H1 (cell line): ENCODE data around the gene FLT1. TPM values are rescaled to one million over a fixed set of nuclear protein-coding genes. Genes with fewer than 3 reads are reported as not detected.

Experiments used
- polyA plus RNA-seq, 7 experiments: library from polyadenylated mRNA; depleted of rRNA in 3 of 7; stranded (reverse) in 5 of 7; unstranded in 2 of 7; fragments of >200 nt in 5 of 7; fragments of 200-250 nt in 2 of 7; gene quantifications; 1 replicate in 5 of 7; 2 replicates in 1 of 7; 4 replicates in 1 of 7; pipeline versions ENCODE4 v1.2.1 to v1.2.3, GENCODE V29; 2011 to 2013; ENCODE audit warnings: missing spikeins in 2 of 7, mixed read lengths in 2 of 7
- total RNA-seq: library from RNA; stranded (reverse); fragmentation: NEBNext Ultra II Directional; extraction: Animal tissue kit (Norgen Biotek cat#: 25700); gene quantifications from 2 replicates; pipeline ENCODE4 v1.2.1, GENCODE V29; 2021
- TF ChIP-seq, protein P1 (sequence below): fragments of 300-600 bp; sonication (generic); IDR thresholded peaks from 2 replicates; pipeline ENCODE4 v1.7.1; 2012; ENCODE audit warnings: low read length, moderate library complexity, mild to moderate bottlenecking, inconsistent platforms; ENCODE audit not compliant: insufficient replicate concordance

Gene FLT1
- total and polyA plus RNA-seq, 2 of the 8 experiments (the other 6 are each of a cell fraction or from before 2014, with no cell fraction given) = 19.7 to 90.2 TPM

DNA sequence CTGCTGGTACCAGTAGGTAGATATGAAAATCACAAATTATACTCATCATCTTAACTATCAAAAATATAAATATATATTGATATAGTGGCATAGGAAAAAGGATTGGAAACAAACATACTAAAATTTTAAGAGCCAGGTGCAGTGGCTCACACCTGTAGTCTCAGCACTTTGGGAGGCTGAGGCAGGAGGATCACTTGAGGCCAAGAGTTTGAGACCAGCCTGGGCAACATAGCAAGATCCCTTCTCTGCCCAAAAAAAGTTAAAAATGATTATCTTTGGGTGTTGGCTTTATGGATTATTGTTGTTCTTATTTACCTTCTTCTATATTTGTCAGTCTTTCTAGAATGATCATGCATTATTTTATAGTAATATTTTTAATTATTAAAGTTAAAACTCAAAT is 53.4 kb downstream of the FLT1 start (continued):
- TF ChIP-seq, protein P1, sequence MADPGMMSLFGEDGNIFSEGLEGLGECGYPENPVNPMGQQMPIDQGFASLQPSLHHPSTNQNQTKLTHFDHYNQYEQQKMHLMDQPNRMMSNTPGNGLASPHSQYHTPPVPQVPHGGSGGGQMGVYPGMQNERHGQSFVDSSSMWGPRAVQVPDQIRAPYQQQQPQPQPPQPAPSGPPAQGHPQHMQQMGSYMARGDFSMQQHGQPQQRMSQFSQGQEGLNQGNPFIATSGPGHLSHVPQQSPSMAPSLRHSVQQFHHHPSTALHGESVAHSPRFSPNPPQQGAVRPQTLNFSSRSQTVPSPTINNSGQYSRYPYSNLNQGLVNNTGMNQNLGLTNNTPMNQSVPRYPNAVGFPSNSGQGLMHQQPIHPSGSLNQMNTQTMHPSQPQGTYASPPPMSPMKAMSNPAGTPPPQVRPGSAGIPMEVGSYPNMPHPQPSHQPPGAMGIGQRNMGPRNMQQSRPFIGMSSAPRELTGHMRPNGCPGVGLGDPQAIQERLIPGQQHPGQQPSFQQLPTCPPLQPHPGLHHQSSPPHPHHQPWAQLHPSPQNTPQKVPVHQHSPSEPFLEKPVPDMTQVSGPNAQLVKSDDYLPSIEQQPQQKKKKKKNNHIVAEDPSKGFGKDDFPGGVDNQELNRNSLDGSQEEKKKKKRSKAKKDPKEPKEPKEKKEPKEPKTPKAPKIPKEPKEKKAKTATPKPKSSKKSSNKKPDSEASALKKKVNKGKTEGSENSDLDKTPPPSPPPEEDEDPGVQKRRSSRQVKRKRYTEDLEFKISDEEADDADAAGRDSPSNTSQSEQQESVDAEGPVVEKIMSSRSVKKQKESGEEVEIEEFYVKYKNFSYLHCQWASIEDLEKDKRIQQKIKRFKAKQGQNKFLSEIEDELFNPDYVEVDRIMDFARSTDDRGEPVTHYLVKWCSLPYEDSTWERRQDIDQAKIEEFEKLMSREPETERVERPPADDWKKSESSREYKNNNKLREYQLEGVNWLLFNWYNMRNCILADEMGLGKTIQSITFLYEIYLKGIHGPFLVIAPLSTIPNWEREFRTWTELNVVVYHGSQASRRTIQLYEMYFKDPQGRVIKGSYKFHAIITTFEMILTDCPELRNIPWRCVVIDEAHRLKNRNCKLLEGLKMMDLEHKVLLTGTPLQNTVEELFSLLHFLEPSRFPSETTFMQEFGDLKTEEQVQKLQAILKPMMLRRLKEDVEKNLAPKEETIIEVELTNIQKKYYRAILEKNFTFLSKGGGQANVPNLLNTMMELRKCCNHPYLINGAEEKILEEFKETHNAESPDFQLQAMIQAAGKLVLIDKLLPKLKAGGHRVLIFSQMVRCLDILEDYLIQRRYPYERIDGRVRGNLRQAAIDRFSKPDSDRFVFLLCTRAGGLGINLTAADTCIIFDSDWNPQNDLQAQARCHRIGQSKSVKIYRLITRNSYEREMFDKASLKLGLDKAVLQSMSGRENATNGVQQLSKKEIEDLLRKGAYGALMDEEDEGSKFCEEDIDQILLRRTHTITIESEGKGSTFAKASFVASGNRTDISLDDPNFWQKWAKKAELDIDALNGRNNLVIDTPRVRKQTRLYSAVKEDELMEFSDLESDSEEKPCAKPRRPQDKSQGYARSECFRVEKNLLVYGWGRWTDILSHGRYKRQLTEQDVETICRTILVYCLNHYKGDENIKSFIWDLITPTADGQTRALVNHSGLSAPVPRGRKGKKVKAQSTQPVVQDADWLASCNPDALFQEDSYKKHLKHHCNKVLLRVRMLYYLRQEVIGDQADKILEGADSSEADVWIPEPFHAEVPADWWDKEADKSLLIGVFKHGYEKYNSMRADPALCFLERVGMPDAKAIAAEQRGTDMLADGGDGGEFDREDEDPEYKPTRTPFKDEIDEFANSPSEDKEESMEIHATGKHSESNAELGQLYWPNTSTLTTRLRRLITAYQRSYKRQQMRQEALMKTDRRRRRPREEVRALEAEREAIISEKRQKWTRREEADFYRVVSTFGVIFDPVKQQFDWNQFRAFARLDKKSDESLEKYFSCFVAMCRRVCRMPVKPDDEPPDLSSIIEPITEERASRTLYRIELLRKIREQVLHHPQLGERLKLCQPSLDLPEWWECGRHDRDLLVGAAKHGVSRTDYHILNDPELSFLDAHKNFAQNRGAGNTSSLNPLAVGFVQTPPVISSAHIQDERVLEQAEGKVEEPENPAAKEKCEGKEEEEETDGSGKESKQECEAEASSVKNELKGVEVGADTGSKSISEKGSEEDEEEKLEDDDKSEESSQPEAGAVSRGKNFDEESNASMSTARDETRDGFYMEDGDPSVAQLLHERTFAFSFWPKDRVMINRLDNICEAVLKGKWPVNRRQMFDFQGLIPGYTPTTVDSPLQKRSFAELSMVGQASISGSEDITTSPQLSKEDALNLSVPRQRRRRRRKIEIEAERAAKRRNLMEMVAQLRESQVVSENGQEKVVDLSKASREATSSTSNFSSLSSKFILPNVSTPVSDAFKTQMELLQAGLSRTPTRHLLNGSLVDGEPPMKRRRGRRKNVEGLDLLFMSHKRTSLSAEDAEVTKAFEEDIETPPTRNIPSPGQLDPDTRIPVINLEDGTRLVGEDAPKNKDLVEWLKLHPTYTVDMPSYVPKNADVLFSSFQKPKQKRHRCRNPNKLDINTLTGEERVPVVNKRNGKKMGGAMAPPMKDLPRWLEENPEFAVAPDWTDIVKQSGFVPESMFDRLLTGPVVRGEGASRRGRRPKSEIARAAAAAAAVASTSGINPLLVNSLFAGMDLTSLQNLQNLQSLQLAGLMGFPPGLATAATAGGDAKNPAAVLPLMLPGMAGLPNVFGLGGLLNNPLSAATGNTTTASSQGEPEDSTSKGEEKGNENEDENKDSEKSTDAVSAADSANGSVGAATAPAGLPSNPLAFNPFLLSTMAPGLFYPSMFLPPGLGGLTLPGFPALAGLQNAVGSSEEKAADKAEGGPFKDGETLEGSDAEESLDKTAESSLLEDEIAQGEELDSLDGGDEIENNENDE = no peak
